Measurements from ENCODE around the gene REXO5.

Gene REXO5

DNA sequence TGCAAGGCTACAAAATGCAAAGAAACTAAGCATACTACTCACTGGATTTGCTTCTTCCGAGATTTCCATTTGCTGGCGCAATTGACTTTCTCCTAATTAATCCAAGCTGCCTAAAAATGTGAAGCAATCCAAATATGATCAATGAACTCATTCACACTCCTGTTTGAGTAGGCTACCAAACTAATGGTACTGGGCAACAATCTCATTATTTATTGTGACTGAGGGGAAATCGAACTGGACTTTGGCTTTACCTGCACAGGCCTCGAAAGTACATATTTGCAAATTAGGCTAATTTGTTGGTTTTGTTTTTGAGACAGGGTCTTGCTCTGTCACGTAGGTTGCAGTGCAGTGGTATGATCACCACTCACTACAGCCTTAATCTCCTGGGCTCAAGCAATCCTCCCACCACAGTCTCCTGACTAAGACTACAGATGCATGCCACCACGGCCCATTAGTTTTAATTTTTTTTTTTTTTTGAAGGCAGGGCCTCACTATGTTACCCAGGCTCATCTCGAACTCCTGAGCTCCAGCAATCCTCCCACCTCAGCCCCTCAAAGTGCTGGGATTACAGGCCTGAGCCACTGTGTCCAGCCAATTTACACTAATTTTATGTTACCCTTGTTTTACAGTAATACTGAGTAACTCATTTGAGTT, 2.6 kb upstream of the REXO5 start:
- DNase-seq: no peak

DNA sequence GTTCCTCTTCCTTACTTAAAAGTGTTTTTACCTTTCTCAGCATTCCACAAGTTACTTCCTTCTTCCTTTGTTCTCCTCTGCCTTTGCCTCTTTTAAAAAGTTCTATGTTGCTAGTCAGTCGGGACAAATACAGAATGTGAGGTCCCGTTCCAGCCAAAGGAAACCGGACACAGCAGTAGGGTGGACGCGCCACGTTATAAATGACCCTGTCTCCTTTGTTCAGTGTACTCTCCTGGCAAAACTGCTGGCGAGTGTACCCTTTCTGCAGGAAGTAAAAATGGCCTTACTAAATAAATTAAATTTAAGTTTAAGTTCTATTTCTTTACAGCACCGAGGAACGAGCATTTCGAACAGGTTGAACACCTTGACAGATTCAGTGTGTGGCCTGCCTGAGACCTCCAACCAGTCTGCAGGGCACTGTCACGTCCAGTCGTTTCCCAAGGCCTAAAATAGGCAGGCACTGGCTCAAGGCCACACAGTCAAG, 601 bp upstream of the REXO5 start:
- DNase-seq: peak; percentile 68

DNA sequence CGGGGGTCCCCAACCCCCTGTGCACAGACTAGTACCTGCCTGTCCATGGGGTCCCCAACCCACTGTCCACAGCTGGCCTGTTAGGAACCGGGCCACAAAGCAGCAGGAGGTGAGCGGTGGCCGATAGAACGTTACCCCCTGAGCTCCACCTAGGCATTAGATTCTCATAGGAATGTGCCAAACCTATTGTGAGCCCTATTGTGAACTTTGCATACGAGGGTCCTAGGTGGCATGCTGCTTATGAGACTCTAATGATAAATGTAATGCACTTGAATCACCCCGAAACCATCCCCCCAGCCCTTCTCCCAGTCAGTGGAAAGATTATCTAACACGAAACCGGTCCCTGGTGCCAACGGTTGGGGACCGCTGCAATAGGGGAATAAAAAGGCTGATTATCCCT, 1.5 kb downstream of the REXO5 start:
- no peak for DNase-seq

DNA sequence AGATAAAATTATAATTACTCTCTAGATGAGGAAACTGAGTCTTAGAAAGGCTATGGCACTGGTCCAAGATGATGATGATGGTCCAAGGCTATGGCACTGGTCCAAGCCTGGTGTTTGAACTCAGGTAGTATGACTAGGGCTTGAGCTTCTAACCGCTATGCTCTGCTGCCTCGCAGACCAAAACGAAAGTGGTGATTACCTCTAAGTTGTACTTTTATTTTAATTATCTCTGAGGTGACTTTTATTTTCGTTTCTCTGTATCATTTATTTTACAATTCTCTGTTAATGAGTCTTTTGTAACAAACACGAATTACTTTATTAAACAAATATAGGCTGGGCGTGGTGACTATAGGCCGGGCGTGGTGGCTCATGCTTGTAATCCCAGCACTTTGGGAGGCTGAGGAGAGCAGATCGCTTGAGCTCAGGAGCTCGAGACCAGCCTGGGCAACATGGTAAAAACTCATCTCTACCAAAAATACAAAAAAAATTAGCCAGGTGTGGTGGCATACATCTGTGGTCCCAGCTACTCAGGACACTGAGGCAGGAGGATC, 5.6 kb downstream of the REXO5 start:
- no peak for DNase-seq

DNA sequence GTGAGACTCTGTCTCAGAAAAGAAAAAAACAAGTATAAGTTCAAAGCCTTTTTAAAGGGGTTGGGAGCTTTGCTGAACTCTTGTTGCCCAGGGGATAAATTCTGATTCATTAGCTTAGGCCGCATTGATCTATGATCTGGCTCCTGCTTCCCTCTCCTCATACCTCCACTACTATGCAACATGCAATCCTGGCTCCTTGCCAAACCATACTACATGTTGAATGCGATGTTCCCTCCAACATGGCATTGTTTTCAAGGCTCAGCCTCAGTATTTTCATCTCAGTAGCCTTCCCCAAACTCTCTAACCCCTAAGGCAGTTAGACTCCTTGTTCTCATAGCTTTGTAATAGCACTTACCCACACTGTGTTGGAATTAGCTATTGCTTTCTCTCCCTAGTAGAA, 6.2 kb downstream of the REXO5 start:
- DNase-seq: no peak

DNA sequence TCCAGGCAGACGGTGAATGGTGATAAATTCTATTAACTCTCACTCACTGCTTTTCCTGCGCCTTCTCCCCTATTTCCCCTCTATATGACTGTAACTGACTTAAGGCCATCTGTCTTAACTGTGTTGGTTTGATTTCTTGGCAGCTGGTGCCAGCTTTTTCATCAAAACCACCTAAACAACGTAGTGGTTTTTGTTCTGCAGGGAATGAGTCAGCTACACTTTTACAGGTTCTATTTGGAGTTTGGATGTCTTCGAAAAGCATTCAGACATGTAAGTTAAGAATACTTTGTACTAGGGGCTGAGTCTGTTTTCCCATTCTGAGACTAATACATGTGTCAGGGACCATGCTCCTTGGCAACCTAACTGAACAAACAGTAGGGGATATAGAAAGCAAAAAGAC, 8.5 kb downstream of the REXO5 start:
- no peak for DNase-seq

DNA sequence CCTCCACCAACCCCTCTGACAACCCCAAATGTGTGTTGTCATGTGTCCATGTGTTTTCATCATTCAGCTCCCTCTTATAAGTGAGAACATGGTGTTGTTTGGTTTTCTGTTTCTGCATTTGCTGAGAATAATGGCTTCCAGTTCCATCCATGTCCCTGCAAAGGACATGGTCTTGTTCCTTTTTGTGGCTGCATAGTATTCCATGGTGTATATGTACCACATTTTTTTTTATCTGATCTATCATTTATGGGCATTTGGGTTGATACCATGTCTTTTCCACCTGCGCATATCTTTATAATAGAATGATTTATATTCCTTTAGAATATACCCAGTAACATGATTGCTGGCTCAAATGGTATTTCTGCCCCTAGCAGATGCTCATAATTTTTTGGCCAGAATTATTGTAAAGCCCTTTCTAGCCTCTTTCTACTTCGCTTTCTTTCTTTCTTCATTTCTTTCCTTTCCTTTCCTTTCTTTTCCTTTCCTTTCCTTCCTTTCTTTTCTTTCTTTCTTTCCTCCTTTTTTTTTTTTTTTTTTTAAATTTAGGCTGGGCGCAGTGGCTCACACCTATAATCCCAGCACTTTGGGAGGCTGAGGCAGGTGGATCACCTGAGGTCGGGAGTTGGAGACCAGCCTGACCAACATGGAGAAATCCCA, 12.7 kb downstream of the REXO5 start:
- no peak for DNase-seq

DNA sequence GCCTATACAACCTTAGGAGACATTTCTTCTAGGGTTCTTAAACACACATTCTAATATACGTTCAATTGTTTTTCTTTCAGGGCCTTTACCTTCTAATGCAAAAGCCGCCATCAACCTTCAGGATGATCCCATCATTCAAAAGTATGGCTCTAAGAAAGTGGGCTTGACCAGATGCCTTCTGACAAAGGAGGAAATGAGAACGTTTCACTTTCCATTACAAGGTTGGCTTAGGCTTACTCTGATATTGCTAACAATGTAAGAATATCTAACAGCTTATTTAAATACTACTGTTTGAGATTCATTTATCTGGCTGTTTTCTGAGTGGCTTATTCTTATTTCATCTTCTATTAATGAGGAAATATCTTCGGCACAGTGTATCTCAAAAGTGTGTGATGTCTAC, 15.4 kb downstream of the REXO5 start:
- DNase-seq: no peak

DNA sequence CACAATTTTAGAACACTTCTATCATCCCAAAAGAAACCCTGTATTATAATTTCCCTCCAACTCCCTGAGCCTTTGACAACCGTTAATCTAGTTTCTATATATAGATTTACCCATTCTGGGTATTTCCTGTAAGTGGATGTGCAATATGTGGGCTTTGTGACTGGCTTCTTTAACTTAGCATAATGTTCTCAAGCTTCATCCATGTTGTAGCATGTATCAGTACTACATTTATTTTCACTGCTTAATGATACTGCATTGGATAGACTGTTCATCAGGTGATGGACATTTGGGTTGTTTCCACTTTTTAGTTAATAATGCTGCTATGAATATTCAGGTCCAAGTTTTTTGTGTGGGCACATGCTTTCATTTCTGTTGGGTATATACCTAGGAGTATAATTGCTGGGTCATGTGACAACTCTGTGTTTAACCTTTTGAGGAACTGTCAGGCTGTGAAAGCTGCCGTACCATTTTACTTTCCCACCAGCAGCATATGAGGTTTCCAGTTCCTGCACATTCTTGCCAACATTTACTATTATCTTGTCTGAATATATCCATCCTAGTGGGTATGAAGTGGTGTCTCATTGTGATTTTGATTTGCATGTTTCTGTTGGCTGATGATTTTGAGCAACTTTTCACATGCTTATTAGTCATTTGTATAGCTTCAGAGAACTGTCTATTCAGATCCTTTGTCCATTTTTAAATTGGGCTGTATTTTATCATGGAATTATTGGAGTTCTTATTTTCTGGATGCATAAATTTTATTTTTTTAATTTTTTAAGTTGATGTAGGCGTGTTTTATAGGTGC, 16.4 kb downstream of the REXO5 start:
- DNase-seq: no peak

DNA sequence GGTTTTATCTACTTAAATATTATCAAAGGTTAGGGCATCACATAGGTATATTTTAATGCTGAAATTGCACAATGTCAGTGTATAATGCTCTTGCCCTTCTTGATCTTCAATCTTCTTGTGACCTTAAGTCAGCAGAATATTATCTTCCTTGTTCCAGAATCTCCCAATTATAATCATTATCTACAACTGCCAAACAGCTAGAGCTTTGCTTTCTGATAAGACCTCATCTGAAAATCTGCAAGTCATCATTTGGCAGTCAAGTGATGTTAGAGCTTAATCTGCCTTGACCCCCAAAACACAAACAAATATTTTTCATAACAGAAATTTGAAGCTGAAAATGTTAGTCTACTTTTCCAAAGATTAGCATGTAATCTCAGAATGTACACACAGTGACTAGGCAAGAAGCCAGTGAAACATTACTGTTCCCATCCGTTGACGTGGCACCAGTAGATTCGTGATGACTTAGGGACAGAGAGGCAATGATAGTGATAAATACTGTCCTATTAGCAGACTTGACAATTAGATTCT, 19.8 kb downstream of the REXO5 start:
- DNase-seq: no peak

DNA sequence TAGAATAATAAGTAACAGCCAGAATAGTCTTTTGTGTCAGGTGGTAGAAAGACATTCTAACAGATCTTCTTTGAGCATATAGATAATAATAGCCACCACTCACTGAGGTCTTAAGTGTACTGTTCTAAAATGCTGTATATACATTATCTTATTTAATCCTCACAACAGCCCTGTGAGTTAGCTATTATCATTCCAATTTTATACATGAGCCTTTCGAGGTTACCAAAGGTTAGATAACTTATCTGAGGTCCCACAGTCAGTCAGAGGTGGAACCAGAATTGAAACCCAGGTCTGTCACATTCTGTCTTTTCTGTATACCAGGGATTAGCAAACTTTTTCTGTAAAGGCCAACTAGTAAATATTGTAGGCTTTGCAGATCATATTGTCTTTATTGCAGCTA, 23.2 kb downstream of the REXO5 start:
- DNase-seq: no peak

DNA sequence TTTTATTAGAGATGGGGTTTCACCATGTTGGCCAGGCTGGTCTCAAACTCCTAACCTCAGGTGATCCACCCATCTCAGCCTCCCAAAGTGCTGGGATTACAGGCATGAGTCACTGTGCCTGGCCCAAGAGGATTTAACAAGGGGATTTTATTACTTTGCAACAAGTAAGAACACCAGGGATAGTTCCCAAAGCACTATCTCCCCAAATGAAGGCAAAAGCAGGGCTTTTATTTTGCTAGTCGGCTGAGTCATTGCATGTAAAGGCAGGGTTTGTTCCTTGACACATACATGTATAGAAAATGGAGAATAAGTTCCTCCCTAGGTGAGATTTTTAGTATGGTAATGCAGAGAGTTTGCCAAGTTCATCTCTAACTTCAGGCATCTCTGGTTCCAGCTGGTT, 24.0 kb downstream of the REXO5 start:
- DNase-seq: no peak

DNA sequence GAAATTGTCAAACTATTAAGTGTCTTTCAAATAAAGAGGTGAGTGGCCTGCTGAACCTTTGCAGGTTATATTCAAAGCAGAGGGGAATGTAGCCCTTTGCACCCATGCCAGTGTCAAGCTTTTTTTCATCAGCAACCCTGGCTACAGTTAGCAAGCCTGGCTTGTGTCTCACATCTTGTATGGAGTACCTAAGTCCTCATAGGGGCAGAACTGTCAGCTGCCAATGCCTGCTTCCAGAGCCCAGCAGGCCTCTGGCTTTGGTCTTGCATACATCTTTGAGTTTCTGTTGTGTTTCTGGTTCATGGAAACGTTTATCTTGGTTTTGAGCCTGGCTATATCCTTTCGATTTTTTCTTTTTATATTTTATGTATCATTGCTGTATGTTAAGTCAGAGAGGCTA, 26.8 kb downstream of the REXO5 start:
- DNase-seq: no peak

DNA sequence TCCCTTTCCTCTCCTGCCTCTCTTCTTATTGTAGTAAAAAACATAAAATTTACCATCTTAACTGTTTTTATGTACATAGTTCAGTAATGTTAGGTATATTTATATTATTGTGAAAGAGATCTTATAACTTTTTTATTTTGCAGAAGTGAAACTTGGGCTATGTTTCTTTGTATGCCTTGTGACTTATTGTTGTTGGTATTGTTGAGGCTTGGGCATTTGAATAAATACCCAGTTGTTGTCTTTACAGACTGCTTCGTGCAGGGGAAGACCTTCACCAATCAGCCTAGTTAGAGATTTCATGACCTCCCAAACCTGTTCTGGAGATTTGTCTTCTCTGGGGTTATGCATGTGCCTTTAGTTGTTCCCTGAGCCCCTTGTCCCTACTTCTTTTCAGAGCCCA, 31.9 kb downstream of the REXO5 start:
- DNase-seq: no peak

DNA sequence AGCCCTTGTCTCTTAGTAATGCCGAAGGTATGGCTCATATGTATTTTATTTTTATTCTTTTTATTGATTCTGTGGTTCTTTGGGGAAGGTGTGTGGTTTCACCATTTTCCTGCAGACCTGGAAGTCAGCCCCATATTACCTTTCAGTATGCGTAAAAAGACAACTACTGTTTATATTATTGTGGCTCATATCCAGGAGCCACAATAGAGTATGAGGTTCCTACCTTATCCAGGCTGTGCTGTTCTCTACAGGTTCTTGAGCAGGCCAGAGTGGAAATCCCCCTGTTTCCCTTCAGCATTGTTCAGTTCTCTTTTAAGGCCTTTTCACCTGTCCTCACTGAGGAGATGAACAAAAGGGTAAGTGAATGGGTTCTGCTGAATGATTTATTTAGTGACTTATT, 33.2 kb downstream of the REXO5 start:
- DNase-seq: no peak

DNA sequence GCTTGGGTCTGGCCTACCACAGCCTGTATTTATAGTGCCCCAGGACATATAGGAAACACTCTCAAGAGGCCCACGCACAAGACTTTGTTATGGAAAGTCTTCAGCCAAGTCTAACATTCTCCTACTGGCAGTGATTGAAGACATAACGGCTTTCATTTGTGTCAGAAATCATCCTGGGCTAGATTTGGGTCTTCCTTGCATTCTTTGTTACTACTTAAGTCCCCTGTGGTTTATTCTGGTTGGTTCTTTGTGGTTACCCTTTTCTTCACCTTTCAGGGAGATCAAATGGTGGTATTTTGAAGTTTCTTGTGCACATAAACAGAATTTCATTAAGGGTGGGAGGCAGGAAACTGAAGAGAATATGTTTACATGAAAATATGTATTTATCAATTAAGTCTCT, 37.7 kb downstream of the REXO5 start:
- no peak for DNase-seq

DNA sequence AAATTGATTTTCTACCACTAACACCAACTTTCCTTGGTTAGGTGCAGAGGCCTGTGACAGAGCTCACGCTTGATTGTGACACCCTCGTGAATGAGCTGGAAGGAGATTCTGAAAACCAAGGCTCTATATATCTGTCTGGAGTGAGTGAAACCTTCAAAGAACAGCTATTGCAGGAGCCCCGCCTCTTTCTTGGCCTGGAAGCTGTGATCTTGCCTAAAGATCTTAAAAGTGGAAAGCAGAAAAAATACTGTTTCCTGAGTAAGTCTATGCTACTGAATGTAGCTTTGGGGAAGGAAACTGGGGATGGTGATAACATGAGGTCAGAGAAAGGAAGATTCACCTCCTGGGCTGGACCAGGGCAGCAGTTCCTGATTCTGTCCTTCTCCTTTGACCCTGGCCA, 38.3 kb downstream of the REXO5 start:
- no peak for DNase-seq

DNA sequence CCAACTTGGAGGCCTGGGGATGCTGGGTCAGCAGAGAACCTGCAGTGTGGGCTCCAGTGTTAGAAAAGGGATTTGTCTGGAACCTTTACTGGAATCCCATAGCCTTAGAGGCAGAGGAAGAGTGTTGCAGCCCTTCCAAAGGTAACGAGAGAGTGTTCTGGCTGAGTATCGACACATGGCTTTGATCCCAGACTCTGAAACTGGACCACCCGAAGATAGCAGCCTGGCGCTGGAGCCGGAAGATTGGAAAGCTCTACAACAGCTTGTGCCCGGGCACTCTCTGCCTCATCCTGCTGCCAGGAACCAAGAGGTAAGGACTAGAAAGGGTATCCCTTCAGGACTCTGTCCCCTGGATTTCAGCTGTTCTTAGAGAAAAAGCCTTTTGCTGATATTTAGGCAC, 39.7 kb downstream of the REXO5 start:
- DNase-seq: no peak

DNA sequence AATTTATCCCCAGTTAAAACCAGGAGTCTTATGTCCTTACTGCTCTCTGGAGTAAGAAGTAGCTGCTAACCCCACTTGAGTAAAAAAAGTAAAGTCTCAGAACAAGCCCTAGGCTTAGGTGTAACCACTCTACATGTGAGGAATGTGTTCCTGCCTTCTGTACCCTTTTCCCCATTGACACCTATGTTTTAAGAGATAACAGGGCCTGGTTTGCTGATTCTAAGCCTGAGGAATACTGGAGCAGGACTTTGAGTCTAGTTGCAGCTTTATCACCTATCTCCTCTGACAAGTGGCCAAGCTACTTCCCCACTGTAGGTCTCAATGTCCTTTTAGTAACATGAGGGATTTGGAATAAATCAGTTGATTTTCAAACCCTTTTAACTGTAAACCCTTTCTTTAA, 40.2 kb downstream of the REXO5 start:
- DNase-seq: no peak

DNA sequence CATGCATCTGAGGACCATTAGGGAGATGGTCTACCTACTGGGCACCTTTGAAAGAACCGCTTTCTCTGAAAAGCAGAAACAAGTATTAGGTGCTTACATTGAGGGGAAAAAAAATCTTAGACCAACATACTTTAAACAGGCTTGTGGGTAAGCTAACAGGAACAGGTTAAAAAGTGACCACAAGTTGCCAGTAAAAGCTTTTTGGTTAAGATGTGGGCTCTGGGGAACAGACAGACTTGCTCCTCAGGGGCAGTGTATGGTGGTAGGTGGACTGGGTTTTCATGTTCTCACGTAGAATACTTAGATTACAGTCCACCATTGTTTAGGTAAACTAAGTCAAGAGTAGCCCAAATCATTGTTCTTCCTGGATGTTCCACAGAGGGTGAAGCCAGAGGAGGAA, 41.2 kb downstream of the REXO5 start:
- no peak for DNase-seq

DNA sequence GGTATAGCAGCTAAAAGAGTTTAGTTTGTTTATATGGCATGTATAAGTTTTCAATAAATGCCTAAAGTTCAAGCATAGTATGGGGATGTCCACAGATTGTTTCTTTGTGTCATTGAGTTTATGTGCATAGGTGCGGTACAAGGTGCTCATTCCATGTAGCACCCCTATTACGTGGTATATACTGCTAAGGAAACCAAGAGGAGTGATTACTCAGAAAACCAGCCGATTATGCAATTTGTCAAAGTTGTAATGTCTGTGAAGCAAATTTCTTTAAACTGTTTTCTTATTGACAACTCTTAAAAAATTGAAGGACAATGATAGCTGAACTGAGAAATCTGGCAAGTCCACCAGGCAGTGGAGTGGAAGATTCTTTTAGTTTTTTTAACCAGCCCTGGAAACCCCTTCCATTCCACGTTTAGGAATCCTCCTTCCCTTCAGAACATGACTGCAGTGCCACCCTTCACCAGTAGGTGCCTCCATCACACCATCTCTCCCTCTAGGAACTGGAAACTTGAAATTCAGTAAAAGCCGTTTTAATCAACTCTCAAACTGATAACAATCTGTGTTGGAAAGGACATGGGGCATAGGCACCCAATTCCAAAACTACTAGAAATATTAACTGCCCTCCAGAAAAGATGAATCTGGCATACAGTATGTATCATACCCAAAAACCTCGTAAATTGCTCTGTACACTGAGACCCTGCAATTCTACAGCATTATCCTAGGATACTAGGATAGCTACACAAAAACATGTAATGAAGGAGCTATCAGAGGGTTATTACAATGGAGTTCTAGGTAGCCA, 43.5 kb downstream of the REXO5 start:
- peak; percentile 37 for DNase-seq

DNA sequence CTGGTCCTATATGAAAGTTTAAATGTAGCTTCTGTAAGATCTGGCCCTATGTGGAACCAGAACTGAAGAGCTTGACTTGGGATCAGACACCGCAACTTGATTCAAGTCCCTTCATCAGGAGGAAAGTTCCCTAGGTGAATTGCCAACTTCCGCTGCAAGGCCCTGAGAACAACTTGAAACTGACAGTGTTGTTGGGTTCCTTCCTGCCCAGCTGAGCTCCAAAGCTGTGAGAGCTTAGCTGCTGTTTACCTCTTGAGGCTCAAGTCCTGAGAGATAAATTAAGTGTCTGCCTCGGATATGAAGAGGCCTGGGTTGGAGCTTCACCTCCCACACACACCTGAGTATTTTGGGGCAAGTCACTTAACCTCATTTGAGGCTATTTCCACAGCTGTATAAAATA, 44.7 kb downstream of the REXO5 start:
- no peak for DNase-seq

DNA sequence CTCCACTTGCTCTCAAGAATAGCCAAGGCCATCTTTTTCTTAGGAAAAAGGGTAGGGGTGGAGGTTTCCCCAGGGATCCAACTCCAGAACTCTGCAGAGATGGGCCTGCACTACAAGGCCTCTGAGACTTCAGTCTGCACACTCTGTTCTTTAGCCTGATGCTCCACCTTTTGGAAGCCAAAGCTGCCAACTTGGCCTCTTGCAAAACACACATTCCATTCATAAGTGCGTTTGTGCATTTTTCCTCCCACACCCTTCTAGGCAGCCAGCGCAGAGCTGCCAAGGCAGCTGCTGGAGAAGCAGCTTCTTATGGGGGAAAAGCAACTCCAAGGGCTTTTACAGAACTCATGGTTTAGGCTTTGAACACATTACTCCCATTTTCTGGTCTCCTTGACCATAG, 45.3 kb downstream of the REXO5 start:
- no peak for DNase-seq

Data from NCI-H146 (cell line).